Measurements from ENCODE around the gene CLBA1.

- TF ChIP-seq CTCF (IDR thresholded peaks at IDR 0.05) (no peak), POLR2A (IDR thresholded peaks at IDR 0.05) (no peak)
Observed at GRCh38 chr14:104953896-104954656, 31.5 kb upstream of the CLBA1 start.

Data from testis (tissue), 2 donors.